OCI-LY1 (cell line): ENCODE data around the gene FAM53B.

Experiments used
- CTCF ChIP-seq: fragments of 200-600 bp; sonication (generic), shearing (Covaris generic); IDR thresholded peaks from 2 replicates; pipeline ENCODE4 v1.5.1; 2017; ENCODE audit warnings: mild to moderate bottlenecking, antibody characterized with exemption, low read length, moderate library complexity, mixed read lengths
- EZH2 ChIP-seq: fragments of 200-600 bp; sonication (generic), shearing (Covaris generic); IDR thresholded peaks from 2 replicates; pipeline ENCODE4 v1.8.0; 2017; ENCODE audit warnings: borderline replicate concordance, mixed run types, mild to moderate bottlenecking, antibody characterized with exemption, low read length, moderate library complexity, mixed read lengths

GRCh38 chr10:124666494-124666893 lies 77.7 kb downstream of the FAM53B start:
- no peak for TF ChIP-seq CTCF
- no peak for TF ChIP-seq EZH2
